ENCODE measurements around the gene API5.

The API5 gene

GRCh38 chr11:43311791-43312607, at the start of gene API5:
Gene API5, plus strand, starts transcription at chr11:43311996. Its CDS starts 132 bp downstream, at chr11:43312128.
- ATAC-seq: peak; percentile 99

GRCh38 chr11:43267856-43268580, 43.8 kb upstream of the API5 start:
- TF ChIP-seq ARNTL (CRISPR knock-in tag; IDR thresholded peaks at IDR 0.05; ENCODE audit: borderline replicate concordance, low read depth): no peak
- no peak for TF ChIP-seq RARB (CRISPR knock-in tag; IDR thresholded peaks at IDR 0.05)
- TF ChIP-seq PPARA (CRISPR knock-in tag; IDR thresholded peaks at IDR 0.05; ENCODE audit: borderline replicate concordance): no peak
- TF ChIP-seq TCF4 (CRISPR knock-in tag; IDR thresholded peaks at IDR 0.05; ENCODE audit: borderline replicate concordance): no peak
- TF ChIP-seq ESRRG (CRISPR knock-in tag; IDR thresholded peaks at IDR 0.05): no peak
- TF ChIP-seq, protein P1, sequence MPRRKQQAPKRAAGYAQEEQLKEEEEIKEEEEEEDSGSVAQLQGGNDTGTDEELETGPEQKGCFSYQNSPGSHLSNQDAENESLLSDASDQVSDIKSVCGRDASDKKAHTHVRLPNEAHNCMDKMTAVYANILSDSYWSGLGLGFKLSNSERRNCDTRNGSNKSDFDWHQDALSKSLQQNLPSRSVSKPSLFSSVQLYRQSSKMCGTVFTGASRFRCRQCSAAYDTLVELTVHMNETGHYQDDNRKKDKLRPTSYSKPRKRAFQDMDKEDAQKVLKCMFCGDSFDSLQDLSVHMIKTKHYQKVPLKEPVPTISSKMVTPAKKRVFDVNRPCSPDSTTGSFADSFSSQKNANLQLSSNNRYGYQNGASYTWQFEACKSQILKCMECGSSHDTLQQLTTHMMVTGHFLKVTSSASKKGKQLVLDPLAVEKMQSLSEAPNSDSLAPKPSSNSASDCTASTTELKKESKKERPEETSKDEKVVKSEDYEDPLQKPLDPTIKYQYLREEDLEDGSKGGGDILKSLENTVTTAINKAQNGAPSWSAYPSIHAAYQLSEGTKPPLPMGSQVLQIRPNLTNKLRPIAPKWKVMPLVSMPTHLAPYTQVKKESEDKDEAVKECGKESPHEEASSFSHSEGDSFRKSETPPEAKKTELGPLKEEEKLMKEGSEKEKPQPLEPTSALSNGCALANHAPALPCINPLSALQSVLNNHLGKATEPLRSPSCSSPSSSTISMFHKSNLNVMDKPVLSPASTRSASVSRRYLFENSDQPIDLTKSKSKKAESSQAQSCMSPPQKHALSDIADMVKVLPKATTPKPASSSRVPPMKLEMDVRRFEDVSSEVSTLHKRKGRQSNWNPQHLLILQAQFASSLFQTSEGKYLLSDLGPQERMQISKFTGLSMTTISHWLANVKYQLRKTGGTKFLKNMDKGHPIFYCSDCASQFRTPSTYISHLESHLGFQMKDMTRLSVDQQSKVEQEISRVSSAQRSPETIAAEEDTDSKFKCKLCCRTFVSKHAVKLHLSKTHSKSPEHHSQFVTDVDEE (CRISPR knock-in tag; IDR thresholded peaks at IDR 0.05): no peak
- TF ChIP-seq SNAI2 (CRISPR knock-in tag; IDR thresholded peaks at IDR 0.05): no peak
- no peak for TF ChIP-seq ZC3H10 (CRISPR knock-in tag; IDR thresholded peaks at IDR 0.05)
- no peak for TF ChIP-seq OSR1 (CRISPR knock-in tag; IDR thresholded peaks at IDR 0.05)
- ATAC-seq: no peak

More at GRCh38 chr11:43311791-43312607, at the start of gene API5:
- TF ChIP-seq ZFP30 (CRISPR knock-in tag; IDR thresholded peaks at IDR 0.05): no peak
- no peak for TF ChIP-seq TCF4 (CRISPR knock-in tag; IDR thresholded peaks at IDR 0.05; ENCODE audit: borderline replicate concordance)
- TF ChIP-seq ZFP3 (CRISPR knock-in tag; IDR thresholded peaks at IDR 0.05): 0 out of 2 replicates have a peak, but pooled peaks have one; percentile 22
- TF ChIP-seq CREB5 (CRISPR knock-in tag; IDR thresholded peaks at IDR 0.05; ENCODE audit: low read depth): no peak

DNA sequence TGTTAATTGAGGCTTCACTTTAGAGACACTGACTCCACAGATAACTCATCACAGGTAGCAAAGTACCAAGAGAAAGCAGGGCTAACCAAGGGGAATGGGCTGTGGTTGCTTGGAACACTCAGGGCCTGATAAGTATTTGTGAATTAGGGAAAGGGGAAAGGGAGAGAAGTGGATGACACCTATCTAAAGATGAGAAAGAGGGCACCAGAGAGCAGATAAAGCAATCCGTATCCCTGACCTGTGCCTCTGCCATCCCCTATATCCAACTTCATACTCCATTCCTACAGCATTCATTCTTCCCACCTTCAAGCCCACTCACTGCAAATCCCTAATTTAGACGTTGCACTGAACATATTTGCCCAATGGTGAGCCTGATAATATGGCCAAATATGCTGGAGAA, 43.0 kb upstream of the API5 start:
- ATAC-seq: no peak
- no peak for TF ChIP-seq ZNF565 (CRISPR knock-in tag; conservative IDR thresholded peaks at IDR 0.05; ENCODE audit: low read depth)
- TF ChIP-seq CREB5 (CRISPR knock-in tag; IDR thresholded peaks at IDR 0.05; ENCODE audit: low read depth): no peak
- TF ChIP-seq CSDC2 (CRISPR knock-in tag; IDR thresholded peaks at IDR 0.05): no peak
- TF ChIP-seq OSR1 (CRISPR knock-in tag; IDR thresholded peaks at IDR 0.05): no peak
- no peak for TF ChIP-seq TCF4 (CRISPR knock-in tag; IDR thresholded peaks at IDR 0.05; ENCODE audit: borderline replicate concordance)
- TF ChIP-seq POU6F1 (CRISPR knock-in tag; IDR thresholded peaks at IDR 0.05; ENCODE audit: borderline replicate concordance, low read depth): no peak
- TF ChIP-seq ZC3H10 (CRISPR knock-in tag; IDR thresholded peaks at IDR 0.05): no peak
- TF ChIP-seq ARNTL (CRISPR knock-in tag; IDR thresholded peaks at IDR 0.05; ENCODE audit: borderline replicate concordance, low read depth): no peak
- TF ChIP-seq ZNF8 (CRISPR knock-in tag; IDR thresholded peaks at IDR 0.05): no peak
- no peak for TF ChIP-seq BACH2 (CRISPR knock-in tag; IDR thresholded peaks at IDR 0.05; ENCODE audit: borderline replicate concordance)
- TF ChIP-seq CSRNP3 (CRISPR knock-in tag; IDR thresholded peaks at IDR 0.05): no peak
- TF ChIP-seq ESRRG (CRISPR knock-in tag; IDR thresholded peaks at IDR 0.05): no peak
- TF ChIP-seq GLIS3 (CRISPR knock-in tag; IDR thresholded peaks at IDR 0.05): no peak
- no peak for TF ChIP-seq ZNF70 (CRISPR knock-in tag; IDR thresholded peaks at IDR 0.05)
- no peak for TF ChIP-seq PPARA (CRISPR knock-in tag; IDR thresholded peaks at IDR 0.05; ENCODE audit: borderline replicate concordance)
- no peak for TF ChIP-seq ZFP30 (CRISPR knock-in tag; IDR thresholded peaks at IDR 0.05)
- TF ChIP-seq TOX (CRISPR knock-in tag; IDR thresholded peaks at IDR 0.05; ENCODE audit: borderline replicate concordance): no peak
- no peak for TF ChIP-seq ZFP3 (CRISPR knock-in tag; IDR thresholded peaks at IDR 0.05)
- TF ChIP-seq, protein P1 (CRISPR knock-in tag; IDR thresholded peaks at IDR 0.05): no peak
